Right lobe of liver (tissue), 4 donors: ENCODE results near the gene PCDH18.

Experiments
- POLR2A ChIP-seq: fragments of 450-650 bp; IDR thresholded peaks from one replicate; pipeline ENCODE4 v1.6.1; 2017; ENCODE audit warnings: antibody characterized with exemption, mild to moderate bottlenecking
- TF ChIP-seq, protein P1 (sequence below), 4 donors: fragments of 200-600 bp in 3 of 4; fragments of 450-650 bp in 1 of 4; IDR thresholded peaks; one replicate each; pipeline versions ENCODE4 v1.5.1 to v1.8.0; 2016 to 2022; ENCODE audit warnings: antibody characterized with exemption in 4 of 4, mild to moderate bottlenecking in 2 of 4
- donor health status: DM: no; HTN: no; CAD: no.
- donor health status: DM: no; HTN: no; CAD: no.
- donor health status: DM: no; HTN: yes; CAD: no.

DNA sequence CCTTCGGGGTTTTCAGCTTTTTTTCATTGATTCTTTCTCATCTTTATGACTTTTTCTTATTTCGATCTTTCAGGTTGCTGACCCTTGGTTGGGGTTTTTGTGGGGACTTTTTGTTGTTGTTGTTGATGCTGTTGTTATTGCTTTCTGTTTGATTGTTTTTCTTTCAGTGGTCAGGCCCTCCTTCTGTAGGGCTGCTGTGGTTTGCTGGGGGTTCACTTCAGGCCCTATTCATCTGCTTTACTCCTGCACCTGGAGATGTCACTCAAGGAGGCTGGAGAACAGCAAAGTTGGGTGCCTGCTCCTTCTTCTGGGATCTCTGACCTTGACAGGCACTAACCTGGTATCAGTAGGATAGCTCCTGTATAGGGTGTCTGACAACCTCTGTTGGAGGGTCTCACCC lies 39.9 kb upstream of the PCDH18 start:
- TF ChIP-seq, protein P1, sequence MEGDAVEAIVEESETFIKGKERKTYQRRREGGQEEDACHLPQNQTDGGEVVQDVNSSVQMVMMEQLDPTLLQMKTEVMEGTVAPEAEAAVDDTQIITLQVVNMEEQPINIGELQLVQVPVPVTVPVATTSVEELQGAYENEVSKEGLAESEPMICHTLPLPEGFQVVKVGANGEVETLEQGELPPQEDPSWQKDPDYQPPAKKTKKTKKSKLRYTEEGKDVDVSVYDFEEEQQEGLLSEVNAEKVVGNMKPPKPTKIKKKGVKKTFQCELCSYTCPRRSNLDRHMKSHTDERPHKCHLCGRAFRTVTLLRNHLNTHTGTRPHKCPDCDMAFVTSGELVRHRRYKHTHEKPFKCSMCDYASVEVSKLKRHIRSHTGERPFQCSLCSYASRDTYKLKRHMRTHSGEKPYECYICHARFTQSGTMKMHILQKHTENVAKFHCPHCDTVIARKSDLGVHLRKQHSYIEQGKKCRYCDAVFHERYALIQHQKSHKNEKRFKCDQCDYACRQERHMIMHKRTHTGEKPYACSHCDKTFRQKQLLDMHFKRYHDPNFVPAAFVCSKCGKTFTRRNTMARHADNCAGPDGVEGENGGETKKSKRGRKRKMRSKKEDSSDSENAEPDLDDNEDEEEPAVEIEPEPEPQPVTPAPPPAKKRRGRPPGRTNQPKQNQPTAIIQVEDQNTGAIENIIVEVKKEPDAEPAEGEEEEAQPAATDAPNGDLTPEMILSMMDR (IDR thresholded peaks at IDR 0.05), result no peak
- TF ChIP-seq POLR2A, result no peak
